HG03108 (cell line): ENCODE data around the gene PCYT1A.
"Not testable (repeated sequence)": the region's sequence is repeated elsewhere in the genome, so short reads cannot be mapped to it uniquely, and the experiment has no call there.

Experiments used
- ATAC-seq: cut with Tn5 transposase; IDR thresholded peaks from one replicate; pipeline ENCODE4 v1.9.1; 2021; ENCODE audit warnings: moderate library complexity; ENCODE audit not compliant: unreplicated experiment

Gene PCYT1A

DNA sequence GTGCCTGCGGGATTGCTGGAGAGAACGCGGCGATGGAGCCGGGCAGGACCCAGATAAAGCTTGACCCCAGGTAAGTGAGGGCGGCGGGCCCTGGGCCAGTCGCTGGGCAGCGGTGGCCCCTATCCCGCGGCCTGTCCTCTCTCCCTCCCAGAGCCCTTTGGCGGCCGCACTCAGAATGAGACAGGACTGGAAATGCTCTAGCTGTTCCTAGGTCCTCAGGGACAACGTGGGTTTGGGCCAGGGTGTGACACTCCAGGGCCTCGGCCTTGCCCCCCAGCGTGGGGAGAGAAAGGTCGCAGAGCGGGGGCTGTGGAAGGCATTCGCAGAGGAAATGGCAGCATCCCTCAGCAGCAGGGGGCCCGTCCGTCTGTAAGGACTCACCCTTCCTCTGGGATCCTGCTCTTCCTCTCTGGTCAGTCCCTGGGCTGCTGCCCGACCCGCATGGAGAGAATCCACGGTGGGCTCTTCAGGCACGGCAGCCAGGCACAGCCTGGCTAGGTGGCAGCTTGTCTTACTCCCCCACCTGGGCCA is 70.8 kb downstream of the PCYT1A start:
- ATAC-seq, result no peak

DNA sequence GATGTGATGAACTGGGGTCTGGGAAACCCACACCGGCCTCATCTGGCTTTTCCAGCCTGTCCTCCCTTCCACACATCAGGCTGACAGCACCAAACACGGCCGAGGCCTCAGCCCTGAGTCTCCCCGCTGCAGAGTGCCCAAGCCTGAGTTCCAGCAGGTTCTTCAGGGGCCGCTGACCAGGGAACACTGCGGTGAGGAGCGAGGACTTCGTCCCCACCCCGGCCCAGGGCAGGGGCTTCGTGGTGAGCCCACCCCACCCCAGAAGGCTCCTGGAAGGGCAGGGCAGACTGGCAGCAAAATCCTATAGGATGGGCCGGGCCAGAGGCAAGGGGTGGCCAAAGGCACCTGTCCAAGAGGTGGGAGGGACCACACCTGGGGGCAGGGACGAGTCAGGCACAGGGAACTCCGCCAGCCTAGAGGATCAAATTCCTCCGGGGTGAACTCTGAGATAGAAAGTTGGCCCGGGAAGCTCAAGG is 71.4 kb downstream of the PCYT1A start, which contains the start of gene SLC51A:
TSS of gene SLC51A (plus strand) at position 446 of the 476 bp plus-strand sequence. CDS start 179 bp downstream, outside the sequence.
- ATAC-seq, result no peak

DNA sequence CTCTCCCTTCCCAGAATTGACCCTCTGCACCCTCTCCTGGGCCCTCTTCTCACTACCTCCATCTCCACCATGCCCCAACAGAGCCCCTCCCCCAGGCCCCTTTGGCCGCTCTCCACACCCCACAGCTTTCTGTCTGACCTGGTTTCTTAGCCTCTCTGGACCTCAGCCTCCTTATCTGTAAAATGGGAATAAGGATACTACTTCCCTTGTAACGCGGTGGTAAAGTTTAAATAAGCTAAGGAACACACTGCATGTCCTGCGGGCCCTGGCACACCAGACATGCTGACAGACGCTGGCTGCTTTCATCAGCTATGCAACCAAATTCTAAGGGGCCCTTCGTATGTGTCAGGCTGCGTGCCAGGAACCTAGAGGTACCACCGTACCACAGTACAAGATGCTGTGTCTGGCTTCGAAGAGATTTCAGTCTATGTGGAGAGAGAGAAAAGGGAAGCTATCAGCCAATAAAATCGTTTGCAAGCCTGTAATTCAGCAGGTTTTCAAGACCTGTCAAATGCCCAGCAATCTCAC is 72.0 kb downstream of the PCYT1A start:
- ATAC-seq, result no peak

DNA sequence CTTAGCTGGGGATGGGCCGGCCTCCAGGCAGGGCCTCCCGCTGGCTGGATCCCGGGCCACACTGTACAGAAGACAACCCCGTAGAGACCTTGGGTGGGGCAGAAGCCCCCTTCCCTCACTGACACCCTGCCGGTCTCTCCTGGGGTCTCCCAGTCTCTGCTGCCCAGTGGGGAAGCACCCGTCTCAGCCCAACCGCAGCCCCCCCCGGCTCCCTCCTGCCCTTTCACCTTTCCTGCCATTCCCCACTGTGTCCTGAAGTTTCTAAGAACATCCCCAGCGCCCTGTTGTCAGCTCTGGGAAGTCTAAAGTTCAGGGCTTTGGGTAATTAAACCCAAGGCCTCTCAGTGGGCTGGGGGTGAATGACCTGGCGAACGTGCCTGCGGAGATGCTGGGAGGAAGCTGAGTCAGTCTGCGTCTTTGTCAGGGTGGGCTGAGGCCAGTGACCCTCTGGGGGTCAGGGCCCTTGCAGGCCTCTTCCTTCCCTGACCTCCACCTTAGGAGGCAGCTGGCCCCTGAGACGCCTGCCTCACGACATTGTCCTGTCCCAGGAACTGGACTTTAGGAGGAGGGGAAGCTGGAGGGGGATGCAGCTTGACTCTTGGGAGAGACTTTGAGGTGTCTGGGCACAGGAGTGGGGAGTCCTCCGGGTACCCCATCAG is 72.6 kb downstream of the PCYT1A start:
- ATAC-seq, result no peak

DNA sequence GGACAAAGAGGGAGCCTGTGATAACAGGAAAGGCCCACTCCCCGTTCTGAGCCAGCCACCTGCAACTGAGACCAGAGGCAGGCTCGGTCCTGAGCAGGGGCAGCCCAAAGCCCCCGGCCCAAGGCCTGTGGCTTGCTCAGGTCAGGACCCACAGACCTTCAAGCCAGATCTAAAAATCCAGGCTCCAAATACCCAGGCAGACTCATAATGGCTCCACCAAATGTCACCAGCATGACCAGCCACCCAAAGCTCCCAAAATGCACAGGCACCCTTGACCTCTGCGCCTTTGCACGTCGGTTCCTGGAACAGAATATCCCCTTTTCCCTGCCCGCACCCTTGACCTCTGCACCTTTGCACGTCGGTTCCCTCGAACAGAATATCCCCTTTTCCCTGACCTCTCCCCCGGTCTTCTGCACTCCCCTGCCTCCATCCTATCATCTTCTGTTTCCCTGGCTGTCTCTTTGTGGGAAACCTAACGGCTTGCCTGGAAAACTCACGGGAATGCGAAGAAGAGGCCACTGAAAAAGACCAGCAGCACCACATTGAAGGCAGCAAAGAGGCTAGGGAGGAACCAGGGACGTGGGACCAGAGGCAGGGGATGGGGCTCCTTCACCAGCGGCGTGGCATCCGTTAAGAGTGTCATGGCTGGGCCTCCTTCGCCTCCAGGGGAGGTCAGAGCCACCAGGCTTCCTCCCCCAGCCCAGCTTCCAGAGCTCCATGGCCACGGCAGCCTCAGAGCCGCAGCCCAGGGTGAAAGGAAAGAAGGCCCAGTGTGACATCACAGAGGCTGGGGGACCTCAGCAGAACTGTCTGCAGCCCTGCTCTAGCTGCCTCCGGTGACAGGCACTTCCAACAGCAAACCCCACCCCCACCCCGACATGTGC is 76.6 kb downstream of the PCYT1A start, which contains the start of gene ZDHHC19:
TSS of gene ZDHHC19 (minus strand) at position 728 of the 884 bp plus-strand sequence. CDS start at position 643, 85 bp downstream.
- ATAC-seq, result no peak

DNA sequence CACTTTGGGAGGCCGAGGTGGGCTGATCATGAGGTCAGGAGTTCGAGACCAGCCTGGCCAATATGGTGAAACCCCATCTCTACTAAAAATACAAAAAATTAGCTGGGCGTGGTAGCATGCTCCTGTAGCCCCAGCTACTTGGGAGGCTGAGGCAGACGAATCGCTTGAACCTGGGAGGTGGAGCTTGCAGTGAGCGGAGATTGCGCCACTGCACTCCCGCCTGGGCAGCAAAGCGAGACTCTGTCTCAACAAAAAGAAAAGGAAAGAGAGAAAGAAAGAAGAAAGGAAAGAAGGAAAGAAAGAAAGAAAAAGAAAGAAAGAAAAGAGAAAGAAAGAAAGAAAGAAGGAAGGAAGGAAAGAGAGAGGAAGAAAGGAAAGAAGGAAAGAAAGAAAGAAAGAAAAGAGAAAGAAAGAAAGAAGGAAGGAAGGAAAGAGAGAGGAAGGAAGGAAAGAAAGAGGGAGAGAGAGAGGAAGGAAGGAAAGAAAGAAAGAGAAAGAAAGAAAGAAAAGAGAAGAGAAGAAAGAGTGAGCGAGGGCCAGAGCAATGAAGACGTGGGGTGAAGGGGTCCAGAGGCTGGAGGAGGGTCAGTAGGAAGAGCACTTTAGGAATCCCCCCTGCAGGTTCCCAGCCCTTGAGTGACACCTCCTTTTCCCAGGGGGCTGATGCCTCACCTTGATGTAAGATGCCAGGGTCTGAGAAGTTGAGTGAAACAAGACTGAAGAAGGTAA is 77.4 kb downstream of the PCYT1A start:
- not testable (repeated sequence) for ATAC-seq

DNA sequence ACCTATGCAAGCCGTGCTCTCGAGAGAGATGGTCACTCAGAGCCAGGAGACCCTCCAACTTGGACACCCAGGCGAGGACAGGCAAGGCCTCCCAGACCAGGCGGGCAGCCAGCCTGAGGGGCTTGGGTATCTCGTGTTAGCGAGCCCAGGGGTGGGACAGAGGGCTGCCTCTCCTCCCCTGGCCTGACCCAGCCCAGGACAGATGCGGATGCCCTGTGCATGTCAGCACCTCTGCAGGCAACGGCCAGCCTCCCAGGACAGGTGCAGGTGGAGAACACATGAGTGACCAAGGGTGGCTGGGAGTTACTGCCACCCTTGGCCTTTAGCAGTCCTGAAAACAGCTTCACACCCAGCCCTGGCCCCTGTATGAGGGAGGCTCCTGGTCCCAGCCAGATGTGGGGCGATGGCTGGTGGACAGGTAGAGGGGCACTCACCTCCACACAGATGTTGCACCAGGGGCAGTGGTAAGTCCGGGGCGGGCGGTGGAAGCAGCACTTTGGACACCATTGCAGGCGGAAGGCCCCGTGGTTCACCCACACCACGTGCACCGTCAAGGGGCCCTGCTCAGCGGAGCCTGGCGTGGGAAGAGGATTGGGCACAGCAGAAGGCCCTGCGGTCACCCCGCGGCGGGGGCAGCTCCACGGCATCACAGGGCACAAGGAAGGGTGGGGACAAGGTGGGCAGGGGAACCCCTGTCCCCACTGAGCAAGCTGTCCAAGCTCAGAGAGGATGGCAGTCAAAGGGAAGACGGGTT is 78.4 kb downstream of the PCYT1A start:
- ATAC-seq, result no peak

DNA sequence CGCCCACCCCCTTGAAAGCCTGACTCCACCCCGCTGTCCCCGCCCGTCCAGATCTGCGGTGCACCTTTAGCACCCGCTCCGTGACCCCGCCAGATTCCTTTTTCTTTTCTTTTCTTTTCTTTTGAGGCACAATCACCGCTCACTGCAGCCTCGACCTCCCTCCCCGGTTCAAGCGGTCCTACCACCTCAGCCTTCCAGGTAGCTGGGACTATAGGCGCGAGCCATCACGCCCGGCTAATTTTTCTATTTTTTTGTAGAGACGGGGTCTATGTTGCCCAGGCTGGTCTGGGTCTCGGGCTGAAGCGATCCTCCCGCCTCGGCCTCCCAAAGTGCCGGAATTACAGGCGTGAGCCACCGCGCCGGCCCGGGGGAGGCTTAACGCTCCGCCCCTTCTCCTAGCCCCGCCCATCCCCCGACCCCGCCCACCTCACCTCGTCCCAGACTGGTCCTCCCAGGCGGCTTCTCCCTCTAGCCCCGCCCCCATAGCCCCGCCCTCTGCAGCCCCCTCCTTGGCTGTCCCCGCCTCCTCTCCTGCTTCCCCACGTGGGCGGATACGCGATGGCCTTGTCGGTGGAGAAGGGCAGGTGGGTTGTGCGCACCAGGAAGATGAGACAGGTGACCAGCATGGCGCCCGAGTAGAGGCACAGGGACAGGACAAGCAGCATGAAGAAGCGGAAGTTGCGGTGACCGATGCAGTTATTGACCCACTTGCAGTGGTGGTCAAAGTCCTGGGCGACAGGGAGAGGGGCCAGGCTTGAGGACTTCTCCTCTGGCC is 79.5 kb downstream of the PCYT1A start:
- no peak for ATAC-seq

DNA sequence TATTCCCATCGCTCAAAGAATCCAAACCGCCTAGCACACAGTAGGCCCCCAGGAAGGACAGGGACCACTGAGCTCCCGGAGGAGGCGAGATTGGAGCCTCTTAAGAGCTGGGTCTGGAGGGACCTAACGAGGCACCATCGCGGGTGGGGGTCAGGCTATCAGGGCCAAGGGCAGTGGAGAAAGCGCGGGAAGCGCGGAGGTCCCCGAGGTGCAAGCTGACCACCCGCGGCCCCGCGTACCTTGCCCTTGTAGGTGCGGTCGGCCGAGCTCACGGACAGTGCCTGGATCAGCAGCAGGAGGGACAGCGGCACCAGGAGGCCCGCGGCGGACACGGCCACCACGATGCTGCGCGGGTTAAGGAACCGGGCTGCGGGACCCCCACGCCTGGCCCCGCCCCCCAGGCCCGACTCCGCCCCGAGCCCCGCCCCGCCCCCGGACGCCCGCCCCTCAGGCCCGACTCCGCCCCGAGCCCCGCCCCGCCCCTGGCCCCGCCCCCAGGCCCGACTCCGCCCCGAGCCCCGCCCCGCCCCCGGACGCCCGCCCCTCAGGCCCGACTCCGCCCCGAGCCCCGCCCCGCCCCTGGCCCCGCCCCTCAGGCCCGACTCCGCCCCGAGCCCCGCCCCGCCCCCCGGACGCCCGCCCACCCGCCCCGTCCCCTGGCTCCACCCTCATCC is 80.2 kb downstream of the PCYT1A start:
- no peak for ATAC-seq

DNA sequence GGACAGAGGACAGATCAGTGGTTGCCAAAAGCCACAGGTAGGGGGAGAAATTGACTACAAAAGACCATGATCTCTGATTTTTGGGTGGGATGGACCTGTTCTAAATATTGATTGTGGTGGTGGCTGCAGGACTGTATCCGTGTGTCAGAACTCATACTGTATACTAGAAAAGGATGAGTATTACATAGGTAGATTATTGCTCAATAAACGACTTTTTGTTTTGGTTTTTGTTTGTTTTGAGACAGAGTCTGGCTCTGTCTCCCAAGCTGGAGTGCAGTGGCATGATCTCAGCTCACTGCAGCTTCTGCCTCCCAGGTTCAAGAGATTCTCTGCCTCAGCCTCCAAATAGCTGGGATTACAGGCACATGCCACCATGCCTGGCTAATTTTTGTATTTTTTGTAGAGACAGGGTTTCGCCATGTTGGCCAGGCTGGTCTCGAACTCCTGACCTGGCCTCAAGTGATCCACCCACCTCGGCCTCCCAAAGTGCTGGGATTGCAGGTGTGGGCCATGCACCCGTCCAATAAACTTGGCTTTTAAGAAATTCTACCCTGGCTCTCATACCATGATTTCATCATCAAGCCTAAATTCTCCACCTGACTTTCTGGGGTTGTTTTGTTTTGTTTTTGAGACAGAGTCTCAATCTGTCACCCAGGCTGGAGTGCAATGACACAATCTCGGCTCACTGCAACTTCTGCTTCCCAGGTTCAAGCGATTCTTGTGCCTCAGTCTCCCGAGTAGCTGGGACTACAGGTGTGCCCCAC is 81.9 kb downstream of the PCYT1A start:
- not testable (repeated sequence) for ATAC-seq

DNA sequence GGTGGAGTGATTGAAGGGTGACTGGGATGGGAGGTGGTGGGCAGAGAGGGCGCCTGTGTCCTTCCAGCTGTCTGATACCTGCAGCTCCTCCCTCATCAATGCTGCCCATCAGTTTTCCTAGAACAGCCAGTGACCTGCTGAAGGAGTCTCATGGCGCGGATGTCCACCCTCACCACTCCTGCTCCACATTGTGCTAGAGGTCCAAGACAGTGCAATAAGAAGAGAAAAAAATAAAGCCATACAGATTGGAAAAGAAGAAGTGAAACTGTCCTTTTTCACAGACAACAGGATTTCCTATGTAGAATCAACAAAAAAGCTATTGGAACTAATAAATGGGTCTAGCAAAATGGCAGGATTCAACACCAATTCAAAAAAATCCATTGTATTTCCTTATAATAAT is 83.7 kb downstream of the PCYT1A start:
- ATAC-seq, result no peak

DNA sequence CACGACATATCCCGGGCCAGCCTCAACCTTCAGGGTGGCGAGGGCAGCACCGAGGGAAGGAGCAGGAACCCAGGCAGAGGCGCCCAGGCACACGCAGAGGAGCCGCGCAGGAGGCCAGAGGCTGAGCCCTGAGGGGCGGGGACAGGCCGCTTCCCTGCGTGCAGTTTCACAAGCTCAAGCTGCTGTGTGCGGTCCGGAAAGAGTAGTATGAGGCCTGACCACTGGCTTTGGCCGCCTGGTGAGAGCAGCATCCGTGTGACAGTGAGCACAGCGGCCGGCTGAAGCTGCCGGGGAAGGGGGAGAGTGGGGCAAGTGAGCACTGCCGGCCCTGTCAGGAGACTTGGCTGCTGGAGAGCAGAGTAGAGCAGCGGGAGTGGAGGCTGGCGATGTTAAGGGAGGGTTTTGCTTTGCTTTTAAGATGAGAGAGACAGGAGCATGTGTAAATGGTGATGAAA is 85.0 kb downstream of the PCYT1A start:
- ATAC-seq, result peak; percentile 46

DNA sequence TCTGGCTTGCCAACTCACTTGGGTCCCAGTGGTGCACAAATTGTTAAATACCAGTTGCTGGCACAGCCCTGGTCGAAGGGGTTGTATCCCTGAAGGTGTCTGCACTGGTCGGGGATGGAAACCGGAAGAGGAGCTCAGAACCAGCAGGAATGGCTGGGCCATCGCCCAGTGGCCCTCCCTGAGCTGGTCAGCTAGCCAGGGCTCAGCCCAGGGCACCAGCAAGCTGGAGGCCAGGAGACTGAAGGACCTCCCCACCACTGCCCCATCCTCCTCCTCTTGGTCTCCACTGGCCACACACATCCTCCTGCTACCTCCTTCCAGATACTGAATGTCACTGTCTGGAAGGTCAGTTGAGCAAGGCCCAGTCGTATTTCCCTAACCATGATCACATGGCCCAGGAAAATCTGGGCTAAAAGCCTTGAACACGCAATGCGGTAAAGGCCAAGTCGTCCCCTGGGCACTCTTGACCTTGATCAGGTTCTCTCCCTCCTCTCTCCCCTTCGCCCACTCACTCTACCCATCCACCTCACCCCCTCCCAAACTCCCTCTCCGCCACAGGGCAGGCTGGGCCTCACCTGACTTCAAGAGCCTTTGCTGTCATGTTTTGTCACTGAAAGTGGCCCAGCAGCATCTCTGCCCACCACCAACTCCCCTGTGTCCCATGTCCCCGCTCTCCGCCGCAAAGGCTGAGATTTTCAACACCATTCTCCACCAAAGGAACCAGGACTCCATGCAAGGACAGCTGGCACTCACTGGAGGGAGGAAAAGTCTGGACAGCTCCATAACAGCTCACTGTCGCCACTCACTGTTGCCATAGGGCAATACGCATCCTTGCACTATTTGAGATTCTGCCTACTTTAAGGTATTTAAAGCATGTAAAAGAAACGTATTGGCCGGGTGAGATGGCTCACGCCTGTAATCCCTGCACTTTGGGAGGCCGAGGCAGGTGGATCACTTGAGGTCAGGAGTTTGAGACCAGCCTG is 88.5 kb downstream of the PCYT1A start:
- ATAC-seq, result no peak

DNA sequence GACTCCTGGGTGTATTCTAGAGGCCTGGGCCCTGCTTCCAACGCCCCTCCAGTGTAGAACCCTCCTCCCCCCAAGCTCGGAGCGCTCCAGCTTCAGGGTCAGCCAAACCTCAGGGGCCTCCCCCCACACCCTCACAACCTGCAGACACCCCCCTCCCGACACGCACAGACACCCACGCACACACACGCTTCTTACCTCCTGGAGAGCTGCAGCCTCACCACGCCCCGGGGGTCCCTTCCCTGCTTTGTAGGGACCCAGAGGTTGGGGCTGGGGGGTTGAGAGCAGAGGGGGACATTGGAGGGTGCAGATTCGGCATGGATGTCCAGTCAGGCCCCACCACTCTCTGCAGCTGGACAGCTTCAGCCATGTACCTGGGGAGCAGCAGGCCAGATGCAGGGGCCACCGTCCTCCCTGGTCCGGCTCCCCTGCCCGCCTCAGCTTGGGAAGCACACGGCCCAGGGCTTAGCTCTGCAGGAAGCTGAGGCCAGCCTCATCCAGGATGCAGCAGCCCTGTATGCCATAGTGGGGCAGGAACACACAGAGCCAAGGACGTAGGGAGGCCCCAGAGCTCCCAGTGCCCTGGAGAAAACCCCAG is 89.3 kb downstream of the PCYT1A start:
- ATAC-seq, result no peak

DNA sequence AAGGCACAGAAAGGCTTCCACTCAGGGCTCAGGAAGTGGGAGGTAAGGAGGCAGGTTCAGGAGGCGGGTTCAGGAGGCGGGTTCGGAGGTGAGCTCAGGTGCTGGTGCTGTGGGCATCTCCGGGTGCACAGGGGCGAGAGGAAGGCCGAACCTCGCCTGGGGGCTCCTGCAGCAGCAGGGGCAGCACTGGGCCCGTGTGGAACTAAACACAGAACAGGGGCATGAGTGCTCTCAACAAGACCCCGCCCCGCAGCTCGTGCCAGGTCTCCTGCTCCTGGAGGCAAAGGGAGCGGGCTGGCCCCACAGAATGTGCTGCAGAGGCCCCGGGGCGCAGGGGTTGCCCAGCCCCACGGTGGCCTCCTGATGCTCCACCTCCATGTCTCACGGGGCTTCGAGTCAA is 90.0 kb downstream of the PCYT1A start:
- no peak for ATAC-seq

DNA sequence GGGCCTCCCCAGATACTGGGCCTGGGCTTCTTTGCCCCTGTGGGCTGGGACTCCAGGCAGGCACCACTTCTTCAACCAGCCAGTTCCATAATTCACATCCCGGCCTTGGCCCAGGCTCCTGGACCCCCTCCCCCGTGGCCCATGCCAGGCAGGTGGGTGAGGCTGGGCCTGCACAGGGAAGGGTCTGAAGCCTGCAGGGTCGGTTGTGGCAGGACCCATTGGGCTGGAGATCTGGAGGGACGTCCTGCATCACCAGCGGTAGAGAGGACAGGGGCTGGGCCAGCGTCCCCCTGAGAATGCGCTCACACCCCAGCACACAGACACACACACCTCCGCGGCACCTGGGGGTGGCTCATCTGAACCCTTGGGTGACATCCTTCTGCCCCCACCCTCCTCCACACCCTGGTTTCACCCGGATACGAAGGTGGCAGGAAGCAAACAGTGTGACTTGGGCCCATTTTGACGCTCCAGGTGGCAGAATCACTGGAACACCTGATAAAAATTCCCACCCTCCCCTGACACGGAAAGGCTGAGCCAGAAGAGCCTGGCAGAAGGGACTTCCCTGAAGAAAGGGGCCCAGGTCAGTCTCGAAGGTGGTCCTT is 91.8 kb downstream of the PCYT1A start:
- ATAC-seq, result no peak
